HG02870 (cell line): ENCODE measurements around the gene AMT.
"Not testable (repeated sequence)": the region's sequence is repeated elsewhere in the genome, so short reads cannot be mapped to it uniquely, and the experiment has no call there.

Source experiments
- ATAC-seq: cut with Tn5 transposase; IDR thresholded peaks from one replicate; pipeline ENCODE4 v1.9.1; 2021; ENCODE audit warnings: mild to moderate bottlenecking, moderate library complexity; ENCODE audit not compliant: unreplicated experiment

The AMT gene

GRCh38 chr3:49424816-49425215, 2.5 kb upstream of the AMT start:
- no peak for ATAC-seq

DNA sequence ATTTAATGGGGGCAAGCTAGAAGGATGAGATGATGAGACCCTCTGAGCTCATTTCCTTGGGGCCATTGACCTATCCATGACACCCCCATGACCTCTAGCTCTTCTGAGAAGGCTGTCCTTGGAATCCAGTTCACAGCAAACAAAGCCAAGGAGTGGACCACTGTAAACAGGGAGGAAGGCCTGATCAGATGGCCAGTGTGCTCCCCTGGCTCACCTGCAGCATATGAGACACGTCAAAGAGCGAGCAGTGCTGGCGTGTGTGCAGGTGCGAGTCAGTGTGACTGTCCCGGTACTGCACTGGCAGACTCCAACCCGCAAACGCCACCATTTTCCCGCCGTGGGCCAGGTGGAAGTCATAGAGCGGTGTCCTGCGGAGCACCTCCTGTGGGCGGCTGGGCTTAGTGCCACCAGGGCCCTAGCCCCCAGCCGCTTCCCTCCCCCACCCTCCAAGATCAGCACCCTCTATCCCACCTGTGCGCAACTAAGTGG, 339 bp downstream of the AMT start:
- ATAC-seq, result no peak

DNA sequence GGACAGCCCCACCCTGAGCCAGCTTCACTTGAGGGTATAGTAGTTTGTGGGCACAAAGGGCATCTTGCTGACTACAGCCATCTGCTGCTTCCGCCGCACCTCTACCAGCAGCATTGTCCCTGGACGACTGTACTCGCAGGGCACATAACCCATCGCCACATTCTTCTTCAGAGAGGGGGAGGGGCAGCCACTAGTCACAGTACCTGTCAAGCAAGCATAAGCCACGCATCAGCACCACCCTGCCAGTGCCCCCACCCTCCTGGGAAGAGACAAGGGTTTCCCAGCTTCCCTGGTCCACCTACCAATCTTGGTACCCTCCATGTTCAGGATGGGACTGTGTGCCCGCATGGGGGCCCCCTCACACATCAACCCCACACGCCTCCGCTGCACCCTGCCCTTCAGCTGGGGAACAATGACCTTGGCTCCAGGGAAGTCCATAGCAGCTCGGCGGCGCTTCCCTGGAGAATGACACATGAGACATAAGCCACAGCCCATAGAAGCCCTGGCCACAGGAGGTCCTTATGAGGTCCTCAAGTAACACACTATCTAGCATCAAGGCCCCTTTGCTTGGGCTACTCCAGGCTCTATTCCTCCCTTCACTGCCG, 4.7 kb downstream of the AMT start:
- ATAC-seq, result no peak

GRCh38 chr3:49416867-49417266, 5.4 kb downstream of the AMT start:
- ATAC-seq, result no peak

GRCh38 chr3:49415931-49416601, 6.2 kb downstream of the AMT start:
- ATAC-seq, result no peak

- no peak for ATAC-seq
These were observed 7.5 kb downstream of the AMT start for GRCh38 chr3:49414753-49415152.

GRCh38 chr3:49413338-49413734, 8.9 kb downstream of the AMT start:
- ATAC-seq, result no peak

GRCh38 chr3:49412632-49413337, 9.5 kb downstream of the AMT start:
- ATAC-seq, result no peak

DNA sequence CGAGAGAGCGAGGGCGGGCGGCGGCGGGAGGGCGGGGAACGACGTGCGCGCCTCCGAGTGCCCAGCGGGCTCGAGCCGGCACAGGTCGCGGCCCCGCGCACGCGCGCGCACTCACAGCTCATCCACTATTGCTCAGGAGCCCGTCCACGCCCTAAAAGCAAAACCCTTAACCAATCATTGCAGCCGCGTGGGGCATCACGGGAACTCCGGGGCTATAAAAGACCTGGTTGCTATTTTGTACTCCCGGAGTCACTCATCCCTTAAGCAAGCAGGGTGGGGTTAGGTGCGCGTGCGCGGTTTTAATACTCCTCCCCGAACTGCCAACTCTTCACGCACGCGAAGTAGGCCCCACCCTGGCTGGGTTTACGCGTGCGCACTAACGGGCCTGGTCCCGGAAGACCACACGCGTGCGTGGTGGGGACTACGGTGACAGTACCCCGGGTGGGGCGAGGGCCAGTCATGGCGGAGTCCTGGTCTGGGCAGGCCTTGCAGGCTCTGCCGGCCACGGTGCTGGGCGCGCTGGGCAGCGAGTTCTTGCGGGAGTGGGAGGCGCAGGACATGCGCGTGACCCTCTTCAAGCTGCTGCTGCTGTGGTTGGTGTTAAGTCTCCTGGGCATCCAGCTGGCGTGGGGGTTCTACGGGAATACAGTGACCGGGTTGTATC, 10.2 kb downstream of the AMT start, which contains the start of the genes RHOA and TCTA:
Gene RHOA (minus strand): TSS at position 9 of the 664 bp plus-strand sequence. CDS start 36,387 bp downstream, outside the sequence.
Gene TCTA (plus strand): TSS at position 456 of the 664 bp plus-strand sequence. CDS start 4 bp downstream, at position 460.
- ATAC-seq, result peak; percentile 82

- ATAC-seq, result peak; percentile 14
These were observed 10.7 kb downstream of the AMT start for GRCh38 chr3:49411535-49411967.

DNA sequence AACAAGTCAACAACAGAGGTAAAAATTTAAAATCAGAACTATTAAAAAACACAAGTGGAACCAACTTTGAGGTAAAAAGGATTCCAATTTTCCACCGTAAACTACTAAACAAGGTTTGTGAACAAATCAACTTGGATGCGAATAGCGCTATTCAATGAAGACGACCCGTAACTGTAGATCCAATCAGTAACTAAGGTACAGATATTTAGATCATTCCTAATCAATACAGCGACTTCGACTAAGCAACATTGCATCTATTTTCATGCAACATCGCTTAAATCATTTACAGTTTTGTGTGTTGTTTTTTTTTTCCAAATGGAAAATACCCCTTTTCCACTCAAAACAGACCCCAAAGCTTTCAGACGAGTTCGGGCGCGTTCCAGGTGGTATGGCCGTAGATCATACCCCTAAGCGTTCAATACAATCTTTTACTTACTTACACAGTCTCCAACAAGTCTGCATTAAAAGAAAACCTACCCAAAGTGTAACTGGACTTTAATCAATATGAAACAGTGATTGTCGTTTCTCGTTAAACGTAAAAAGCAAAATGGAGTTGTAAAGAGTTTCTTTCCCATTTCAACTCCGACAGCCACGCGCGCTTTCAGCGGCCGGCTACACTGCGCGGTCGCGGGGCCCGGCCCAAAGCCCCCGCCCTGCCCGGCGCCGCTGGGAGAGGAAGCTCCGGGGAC, 11.3 kb downstream of the AMT start:
- no peak for ATAC-seq

- no peak for ATAC-seq
These were observed 12.0 kb downstream of the AMT start for GRCh38 chr3:49410066-49410845.

GRCh38 chr3:49406571-49407565, 15.4 kb downstream of the AMT start:
- no peak for ATAC-seq

DNA sequence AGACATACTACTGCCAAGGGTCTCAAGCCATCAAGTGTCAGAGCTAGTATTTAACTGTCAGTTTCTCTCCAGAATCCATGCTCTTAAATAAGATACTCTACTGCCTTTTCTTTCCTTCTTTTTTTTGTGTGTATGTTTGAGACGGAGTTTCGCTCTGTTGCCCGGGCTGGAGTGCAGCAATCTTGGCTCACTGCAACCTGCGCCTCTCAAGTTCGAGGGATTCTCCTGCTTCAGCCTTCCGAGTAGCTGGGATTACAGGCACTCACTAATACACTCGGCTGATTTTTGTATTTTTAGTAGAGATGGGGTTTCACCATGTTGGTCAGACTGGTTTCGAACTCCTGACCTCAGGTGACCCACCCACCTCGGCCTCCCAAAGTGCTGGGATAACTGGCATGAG, 16.7 kb downstream of the AMT start:
- ATAC-seq, result not testable (repeated sequence)

- ATAC-seq, result no peak
These were observed 18.4 kb downstream of the AMT start for GRCh38 chr3:49403891-49404290.

DNA sequence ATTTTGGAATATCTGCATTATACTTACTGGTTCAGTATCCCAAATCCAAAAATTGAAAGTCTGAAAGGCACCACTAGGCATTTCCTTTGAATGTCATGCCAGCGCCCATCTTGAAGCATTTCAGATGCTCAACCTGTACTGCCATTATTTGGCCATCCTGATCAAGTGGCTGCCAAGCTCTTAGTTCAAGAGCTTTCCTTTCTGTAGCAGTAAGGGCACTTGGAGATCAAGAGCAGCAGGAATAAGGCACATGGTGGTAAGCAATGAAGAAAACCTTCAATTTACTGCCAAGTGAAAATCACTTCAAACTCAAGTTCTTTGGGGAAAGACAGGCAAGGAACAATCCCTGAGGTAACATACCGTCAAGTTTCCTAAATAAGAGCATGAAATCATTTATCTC, 20.5 kb downstream of the AMT start:
- no peak for ATAC-seq

- no peak for ATAC-seq
These were observed 22.8 kb downstream of the AMT start for GRCh38 chr3:49399461-49399860.

- no peak for ATAC-seq
These were observed 24.8 kb downstream of the AMT start for GRCh38 chr3:49397470-49397869.

GRCh38 chr3:49391310-49391709, 31.0 kb downstream of the AMT start:
- not testable (repeated sequence) for ATAC-seq
